Gastroesophageal sphincter (tissue), 4 donors: ENCODE results near the gene VGLL1. TPM values are rescaled to one million over a fixed set of nuclear protein-coding genes. Genes with fewer than 3 reads are reported as not detected.
A peak's percentile ranks its signal among the peaks of the same experiment; 100 is the strongest.

ENCODE experiments used
- ATAC-seq: fragments of 150-250 bp; one replicate; pipeline ENCODE4 v1.9.1; 2016; ENCODE audit warnings: mild to moderate bottlenecking, moderate library complexity
- H3K27ac ChIP-seq, 4 donors: fragments of 200-600 bp; sonication (generic) in 3 of 4; 1 replicate in 3 of 4; 2 replicates in 1 of 4; pipeline ENCODE4 v1.5.1; 2016 to 2019
- H3K27me3 ChIP-seq: fragments of 200-600 bp; sonication (generic); one replicate; pipeline ENCODE4 v1.5.1; 2019
- H3K36me3 ChIP-seq, 2 donors: fragments of 200-600 bp; sonication (generic); one replicate each; pipeline ENCODE4 v1.5.1; 2019; ENCODE audit warnings: control low read depth in 1 of 2
- H3K4me1 ChIP-seq, 3 donors: fragments of 200-600 bp; sonication (generic); 1 replicate in 2 of 3; 2 replicates in 1 of 3; pipeline ENCODE4 v1.5.1; 2016 to 2019; ENCODE audit warnings: control low read depth in 2 of 3
- H3K4me3 ChIP-seq, 2 donors: fragments of 200-600 bp; sonication (generic); one replicate each; pipeline ENCODE4 v1.5.1; 2019; ENCODE audit warnings: mild to moderate bottlenecking in 1 of 2, moderate library complexity in 1 of 2
- H3K9me3 ChIP-seq, 3 donors: fragments of 200-600 bp; sonication (generic); one replicate each; pipeline ENCODE4 v1.5.1; 2017 to 2019; ENCODE audit warnings: control low read depth in 2 of 3
- CTCF ChIP-seq, 4 experiments: fragments of 200-600 bp in 2 of 4; fragments of 450-650 bp in 2 of 4; sonication (generic) in 1 of 4; IDR thresholded peaks; one replicate each; pipeline ENCODE4 v1.5.1; 2017 to 2019; ENCODE audit warnings: antibody characterized with exemption in 4 of 4, mild to moderate bottlenecking in 2 of 4, moderate library complexity in 2 of 4
- EP300 ChIP-seq: sonication (generic); formaldehyde crosslinking; IDR thresholded peaks from one replicate; pipeline ENCODE4 v1.6.1; 2017; ENCODE audit warnings: antibody characterized with exemption, mild to moderate bottlenecking
- POLR2A ChIP-seq, 2 donors: fragments of 450-650 bp; IDR thresholded peaks; one replicate each; pipeline ENCODE4 v1.6.1; 2017; ENCODE audit warnings: antibody characterized with exemption in 2 of 2, mild to moderate bottlenecking in 2 of 2, moderate library complexity in 1 of 2
- POLR2AphosphoS5 ChIP-seq: sonication (generic); formaldehyde crosslinking; IDR thresholded peaks from one replicate; pipeline ENCODE4 v1.6.1; 2017; ENCODE audit warnings: antibody characterized with exemption
- WGBS, 2 donors: methylation state at CpG; one replicate each; pipeline ENCODE4 v1.1.5; 2018; ENCODE audit warnings: low coverage in 1 of 2; 5-methylcytosine and 5-hydroxymethylcytosine counted together
- total RNA-seq, 4 donors: library from RNA; depleted of rRNA; stranded (reverse); fragments of >200 nt; gene quantifications; one replicate each; pipeline ENCODE4 v1.1.0, GENCODE V29; 2016

Gene VGLL1
- total RNA-seq, 4 donors from 2014 or later, result 0.87 TPM; not detected in 3

- peak; percentile 77 for ATAC-seq
- H3K4me3 ChIP-seq, result no peak overlapping the region
- WGBS, 2 donors, result 0% methylated on average over 2 to 3 of the region's 6 CpGs
- H3K27ac ChIP-seq, result no peak overlapping the region
- H3K4me1 ChIP-seq, result peaks cover 0 to 4% (median 0%) of the 10 kb centered on the region in 3 donors
- TF ChIP-seq EP300 (no peak), CTCF (IDR thresholded peaks at IDR 0.05) (peak; percentile 20 to 75 (median 38)), POLR2AphosphoS5 (no peak), POLR2A (IDR thresholded peaks at IDR 0.05) (no peak)
- H3K27me3 ChIP-seq, result no peaks in the 10 kb centered on the region
- H3K9me3 ChIP-seq, result no peaks in the 10 kb centered on the region
- no peaks in the 10 kb centered on the region for H3K36me3 ChIP-seq
These were observed 45.5 kb downstream of the VGLL1 start for GRCh38 chrX:136577552-136577951.

DNA sequence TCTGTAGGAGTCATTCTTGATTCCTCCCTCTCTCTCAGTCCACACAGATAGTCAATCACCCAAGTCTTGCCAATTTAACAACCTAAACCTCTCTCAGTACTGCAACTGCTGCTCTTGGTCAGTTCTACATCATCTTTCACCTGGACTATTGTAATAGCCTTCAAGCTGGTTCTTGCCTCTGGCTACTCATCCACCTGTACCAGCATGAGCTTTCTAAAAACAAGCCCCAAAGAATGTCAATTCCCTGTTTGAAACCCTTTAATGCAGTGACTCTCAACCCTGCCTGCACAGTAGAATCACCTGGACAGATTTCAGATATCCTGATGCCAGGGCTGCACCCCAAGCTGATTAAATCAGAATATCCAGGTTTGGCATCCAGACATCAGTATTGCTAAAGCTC is 48.3 kb downstream of the VGLL1 start:
- H3K27me3 ChIP-seq, result no peaks in the 10 kb centered on the region
- ATAC-seq, result no peak
- H3K9me3 ChIP-seq, result no peaks in the 10 kb centered on the region
- H3K4me1 ChIP-seq, result peaks cover 0 to 4% (median 0%) of the 10 kb centered on the region in 3 donors
- no peak for TF ChIP-seq EP300
- no peak for TF ChIP-seq POLR2A (IDR thresholded peaks at IDR 0.05)
- TF ChIP-seq CTCF (IDR thresholded peaks at IDR 0.05), result no peak
- TF ChIP-seq POLR2AphosphoS5, result no peak
- no peak overlapping the region for H3K27ac ChIP-seq
- no peaks in the 10 kb centered on the region for H3K36me3 ChIP-seq
- no peak overlapping the region for H3K4me3 ChIP-seq

GRCh38 chrX:136582624-136583023 is 50.6 kb downstream of the VGLL1 start:
- Histone ChIP-seq H3K27ac (no peak overlapping the region), H3K27me3 (no peaks in the 10 kb centered on the region), H3K4me1 (peaks cover 0 to under 1% (median 0%) of the 10 kb centered on the region in 3 donors), H3K9me3 (no peaks in the 10 kb centered on the region), H3K36me3 (no peaks in the 10 kb centered on the region), H3K4me3 (no peak overlapping the region)
- WGBS, 2 donors, result 67 to 100% methylated on average over 1 to 3 of the region's 3 CpGs
- no peak for ATAC-seq
- TF ChIP-seq CTCF (IDR thresholded peaks at IDR 0.05) (no peak), EP300 (no peak), POLR2AphosphoS5 (no peak), POLR2A (IDR thresholded peaks at IDR 0.05) (no peak)

GRCh38 chrX:136584545-136584944 is 52.5 kb downstream of the VGLL1 start:
- TF ChIP-seq POLR2AphosphoS5, result no peak
- TF ChIP-seq CTCF (IDR thresholded peaks at IDR 0.05), result no peak
- no peak for TF ChIP-seq EP300
- no peak for TF ChIP-seq POLR2A (IDR thresholded peaks at IDR 0.05)
- no peaks in the 10 kb centered on the region for H3K27me3 ChIP-seq
- no peak overlapping the region for H3K27ac ChIP-seq
- no peaks in the 10 kb centered on the region for H3K36me3 ChIP-seq
- no peaks in the 10 kb centered on the region for H3K4me1 ChIP-seq
- no peaks in the 10 kb centered on the region for H3K9me3 ChIP-seq
- 82% methylated on average over 3 of the region's 4 CpGs; no CpG with 5 or more reads in 1 of the 2 donors for WGBS, 2 donors
- no peak for ATAC-seq
- H3K4me3 ChIP-seq, result no peak overlapping the region

DNA sequence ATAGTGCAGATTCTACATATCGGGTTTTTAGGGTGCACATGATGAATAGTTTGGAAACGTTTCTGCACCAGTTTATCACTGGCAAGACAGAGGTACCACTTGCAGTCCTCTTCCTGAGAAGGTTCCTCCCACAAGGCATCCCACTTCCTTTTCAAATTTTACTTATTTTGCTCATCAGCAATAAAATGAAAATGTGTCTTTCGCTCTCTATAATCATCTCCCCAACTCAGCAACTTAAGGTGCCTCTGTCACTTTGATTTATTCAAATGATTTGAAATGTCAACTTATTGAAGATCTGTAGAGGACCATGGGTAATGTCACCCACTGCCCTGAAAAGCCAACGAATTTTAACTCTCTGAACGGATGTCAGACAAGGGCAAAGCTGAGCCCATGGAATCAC is 53.2 kb downstream of the VGLL1 start:
- no peaks in the 10 kb centered on the region for H3K4me1 ChIP-seq
- H3K27me3 ChIP-seq, result no peaks in the 10 kb centered on the region
- 57 to 70% methylated on average over 2 to 4 of the region's 5 CpGs for WGBS, 2 donors
- no peak for ATAC-seq
- H3K36me3 ChIP-seq, result no peaks in the 10 kb centered on the region
- no peaks in the 10 kb centered on the region for H3K9me3 ChIP-seq
- H3K27ac ChIP-seq, result no peak overlapping the region
- H3K4me3 ChIP-seq, result no peak overlapping the region
- no peak for TF ChIP-seq POLR2AphosphoS5
- no peak for TF ChIP-seq CTCF (IDR thresholded peaks at IDR 0.05)
- TF ChIP-seq POLR2A (IDR thresholded peaks at IDR 0.05), result no peak
- no peak for TF ChIP-seq EP300
